CD4-positive, alpha-beta T cell treated with Interleukin-4 for 1 hour (primary cell): ENCODE measurements around the gene KCNIP3.
"Not testable (repeated sequence)": the region's sequence is repeated elsewhere in the genome, so short reads cannot be mapped to it uniquely, and the experiment has no call there.

Experiments used
- DNase-seq, 2 donors: peaks; one replicate each; pipeline ENCODE4 v3.0.0-alpha.2; 2020 to 2022

KCNIP3 gene

GRCh38 chr2:95348609-95349567, 51.7 kb downstream of the KCNIP3 start:
- DNase-seq: no peak

- peak in 1 of 2 donors; percentile 9 for DNase-seq
Measured at GRCh38 chr2:95349568-95350322, 52.6 kb downstream of the KCNIP3 start.

- peak in 1 of 2 donors; percentile 7 for DNase-seq
Measured at GRCh38 chr2:95350368-95350767, 53.2 kb downstream of the KCNIP3 start.

DNA sequence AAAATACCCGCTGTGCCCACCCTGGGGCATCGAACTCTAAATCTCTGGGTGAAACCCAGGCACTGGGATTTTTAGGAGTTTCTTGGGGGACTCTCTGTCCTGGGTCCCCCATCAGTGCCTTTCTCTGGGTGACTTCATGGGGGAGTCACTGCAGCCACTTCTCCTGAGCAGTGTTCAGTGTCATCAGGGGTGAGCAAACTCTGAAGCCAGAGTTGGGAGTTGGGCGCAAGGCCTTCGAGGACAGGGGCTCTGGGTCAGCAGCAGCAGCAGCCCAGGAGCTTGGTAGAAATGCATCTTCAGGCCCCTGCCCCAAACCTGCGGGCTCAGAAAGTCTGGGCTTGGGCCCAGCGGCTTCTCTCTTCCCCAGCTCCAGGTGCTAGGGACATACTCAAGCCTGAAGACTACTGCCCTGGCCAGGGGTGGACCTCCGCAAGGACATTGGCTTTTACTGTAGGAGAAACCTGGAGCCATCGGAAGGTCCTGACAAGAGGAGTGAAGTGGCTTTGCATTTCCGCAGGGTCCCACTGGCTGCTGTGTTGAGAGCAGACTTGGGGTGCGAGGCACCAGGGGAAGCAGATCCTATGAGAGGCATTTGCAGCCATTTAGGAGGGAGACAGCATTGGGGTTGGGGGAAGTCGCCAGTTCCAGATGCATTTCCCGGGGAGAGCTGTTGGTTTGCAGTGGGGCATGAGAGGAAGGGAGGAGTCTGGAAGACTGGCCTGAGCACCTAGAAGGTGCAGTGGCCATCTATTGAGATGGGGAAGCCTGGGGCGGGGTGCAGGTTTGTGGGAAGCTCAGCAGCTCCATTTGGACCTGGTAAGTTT, 53.8 kb downstream of the KCNIP3 start:
- DNase-seq: peak in 1 of 2 donors; percentile 10

GRCh38 chr2:95351598-95351915, 54.4 kb downstream of the KCNIP3 start:
- no peak for DNase-seq

DNA sequence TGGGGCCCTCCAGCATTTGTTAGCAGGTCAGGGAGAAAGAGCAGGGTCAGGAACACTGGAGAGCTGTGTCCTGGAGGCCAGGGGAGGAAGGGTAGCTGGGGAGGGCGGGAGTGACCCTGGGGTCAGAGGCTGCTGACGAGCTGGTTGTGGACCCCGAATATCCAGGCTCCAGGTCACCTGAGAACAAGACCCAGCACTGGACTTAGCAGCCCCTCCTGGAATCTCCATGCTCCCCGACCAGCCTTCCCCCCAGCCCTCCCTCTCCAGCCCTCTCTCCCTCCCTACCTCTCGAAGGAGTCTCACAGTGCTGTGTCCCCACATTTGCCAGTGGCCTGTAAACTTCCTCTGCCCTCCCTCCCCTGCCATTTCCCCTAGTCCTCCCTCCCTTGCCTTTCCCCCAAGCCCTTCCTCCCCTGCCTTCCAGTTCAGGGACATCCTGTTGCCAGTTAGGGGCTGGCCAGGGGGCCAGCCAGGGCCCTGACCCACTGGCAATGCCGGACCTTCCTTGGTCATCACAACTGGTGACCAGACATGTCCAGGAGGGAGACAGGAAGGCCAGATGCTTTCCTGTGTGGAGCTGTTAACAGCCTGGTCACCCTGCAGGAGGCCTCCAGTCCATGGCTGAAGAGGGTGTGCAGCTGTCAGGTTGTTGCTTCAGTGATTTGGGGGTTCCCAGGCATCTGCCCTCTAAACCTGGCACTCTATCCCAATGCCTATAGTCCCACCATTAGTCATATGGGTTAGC, 55.3 kb downstream of the KCNIP3 start:
- peak in 1 of 2 donors; percentile 10 for DNase-seq

- DNase-seq: peak in 1 of 2 donors; percentile 8
Measured at GRCh38 chr2:95353055-95353575, 56.0 kb downstream of the KCNIP3 start.

DNA sequence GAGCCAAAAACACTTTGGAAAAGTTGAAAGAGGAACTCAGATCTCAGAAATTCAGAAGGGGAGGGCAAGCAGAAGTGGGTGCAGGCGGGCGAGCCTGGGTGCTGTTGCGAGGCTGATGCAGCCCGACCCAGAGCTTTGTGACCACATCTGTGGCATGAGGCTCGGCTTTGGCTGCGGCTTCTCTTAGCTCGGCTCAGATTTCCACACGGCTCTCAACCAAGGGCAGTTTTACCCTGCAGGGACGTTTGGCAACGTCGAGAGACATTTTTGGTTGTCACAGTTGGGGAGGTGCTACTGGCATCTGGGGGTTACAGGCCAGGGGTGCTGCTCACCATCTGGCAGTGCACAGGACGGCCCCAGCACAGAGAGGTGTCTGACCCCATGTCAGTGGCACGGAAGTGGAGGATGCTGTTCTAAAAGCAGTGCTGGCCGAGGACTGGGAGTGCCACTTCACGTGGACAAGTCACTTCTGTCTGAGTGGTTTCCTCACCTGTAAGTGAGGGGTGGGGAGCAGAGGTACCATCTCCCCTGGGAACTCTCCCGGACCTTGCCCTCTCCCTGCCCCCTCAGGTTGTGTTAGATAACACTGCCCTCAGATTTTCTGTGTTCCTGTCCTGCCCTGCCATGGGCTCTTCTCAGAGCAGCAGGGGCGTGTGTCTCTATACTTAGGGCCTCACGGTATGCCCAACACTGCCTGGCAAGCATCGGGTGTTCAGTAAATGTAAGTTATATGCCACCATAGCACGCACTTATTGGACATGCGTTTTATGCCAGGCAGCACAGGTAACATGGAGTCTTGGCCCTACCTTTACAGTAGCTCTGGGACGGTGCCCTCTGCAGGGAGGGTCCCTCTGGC, 56.7 kb downstream of the KCNIP3 start:
- DNase-seq: peak in 1 of 2 donors; percentile 10

DNA sequence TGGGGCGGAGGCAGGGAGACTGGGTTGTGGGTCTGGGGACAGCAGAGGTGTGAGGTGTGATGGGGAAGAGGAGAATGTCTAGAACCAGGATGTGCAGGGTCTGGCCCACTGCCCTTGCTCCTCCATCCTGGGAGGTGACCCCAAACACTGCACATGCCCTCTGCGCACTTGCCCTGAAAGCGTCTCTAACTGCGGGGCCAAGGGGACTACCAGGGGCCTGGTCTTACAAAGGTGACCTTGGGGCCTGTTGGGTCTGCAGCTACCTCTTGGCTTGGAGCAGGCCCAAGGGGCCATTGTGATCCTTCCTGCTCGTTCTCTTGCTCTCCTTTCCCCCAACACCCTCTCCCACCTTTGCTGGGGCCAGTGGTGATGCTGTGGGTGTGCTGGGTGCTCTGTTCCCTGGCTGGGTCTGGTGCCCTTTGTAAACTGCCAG, 57.3 kb downstream of the KCNIP3 start:
- DNase-seq: no peak

DNA sequence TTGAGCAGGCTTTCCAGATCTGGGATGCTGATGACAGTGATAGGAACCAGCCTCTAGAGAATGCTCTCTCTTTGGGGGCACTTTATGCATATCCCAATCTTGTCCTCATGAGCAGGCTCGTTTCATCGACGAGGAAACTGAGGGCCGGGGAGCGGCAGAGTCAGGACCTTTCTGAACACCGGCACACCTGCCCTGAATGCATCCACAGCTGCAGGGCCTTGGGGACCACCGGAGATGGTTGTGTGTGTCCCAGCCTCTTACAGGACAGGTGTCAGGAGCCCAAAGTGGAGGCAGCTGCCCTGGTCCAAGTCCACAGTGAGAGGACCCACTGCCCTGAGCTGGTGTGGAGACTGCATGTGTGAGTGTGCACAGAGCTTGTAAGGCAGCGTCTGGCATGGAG, 57.8 kb downstream of the KCNIP3 start:
- DNase-seq: no peak

DNA sequence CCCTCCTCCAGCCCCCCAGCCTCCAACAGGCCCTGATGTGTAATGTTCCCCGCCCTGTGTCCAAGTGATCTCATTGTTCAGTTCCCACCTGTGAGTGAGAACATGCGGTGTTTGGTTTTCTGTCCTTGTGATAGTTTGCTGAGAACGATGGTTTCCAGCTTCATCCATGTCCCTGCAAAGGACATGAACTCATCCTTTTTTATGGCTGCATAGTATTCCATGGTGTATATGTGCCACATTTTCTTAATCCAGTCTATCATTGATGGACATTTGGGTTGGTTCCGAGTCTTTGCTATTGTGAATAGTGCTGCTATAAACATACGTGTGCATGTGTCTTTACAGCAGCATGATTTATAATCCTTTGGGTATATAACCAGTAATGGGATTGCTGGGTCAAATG, 58.3 kb downstream of the KCNIP3 start:
- not testable (repeated sequence) for DNase-seq

- no peak for DNase-seq
Measured at GRCh38 chr2:95356821-95357700, 59.9 kb downstream of the KCNIP3 start.

DNA sequence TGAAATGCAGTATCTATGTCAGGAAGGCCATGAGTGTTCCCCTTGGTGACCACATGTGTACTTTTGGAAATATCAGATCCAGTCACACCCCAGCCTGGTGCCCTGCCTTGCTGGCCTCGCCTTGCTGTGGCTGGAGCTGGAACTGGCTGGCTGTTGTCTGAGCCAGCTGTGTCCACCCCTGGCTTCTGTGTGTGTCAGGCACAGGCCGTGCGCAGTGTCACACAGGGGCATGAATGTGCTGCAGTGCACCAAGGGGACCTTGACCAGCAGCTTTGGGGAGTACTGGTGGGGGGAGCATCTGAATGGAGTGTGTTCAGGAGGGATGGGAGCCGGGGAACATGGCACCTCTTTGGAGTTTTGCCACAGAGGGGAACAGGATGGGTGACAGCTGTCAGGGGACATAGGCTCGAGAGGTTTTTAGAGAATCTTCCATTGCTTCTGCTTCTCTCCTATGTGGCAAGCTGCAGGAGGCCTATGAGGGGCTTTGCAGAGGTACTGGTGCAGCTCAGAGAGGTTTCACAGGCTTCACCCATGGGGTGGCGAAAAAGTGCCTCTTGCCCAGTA, 60.7 kb downstream of the KCNIP3 start:
- DNase-seq: peak in 1 of 2 donors; percentile 8

DNA sequence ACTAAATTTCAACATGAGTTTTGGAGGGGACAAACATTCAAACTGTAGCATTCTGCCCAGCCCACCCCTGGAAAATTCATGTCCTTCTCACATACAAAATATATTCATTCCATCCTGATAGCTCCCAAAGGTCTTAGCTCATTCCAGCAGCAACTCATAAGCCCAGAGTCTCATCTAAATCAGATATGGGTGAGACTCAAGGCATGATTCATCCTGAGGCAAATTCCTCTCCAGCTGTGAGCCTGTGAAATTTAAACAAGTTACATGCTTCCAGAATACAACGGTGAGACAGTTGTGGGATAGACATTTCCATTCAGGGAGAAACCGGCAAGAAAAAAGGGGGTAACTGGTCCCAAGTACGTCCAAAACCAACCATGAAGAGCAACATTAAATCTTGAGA, 61.9 kb downstream of the KCNIP3 start:
- DNase-seq: no peak

- DNase-seq: no peak
Measured at GRCh38 chr2:95359501-95359930, 62.4 kb downstream of the KCNIP3 start.

GRCh38 chr2:95361216-95361980, 64.3 kb downstream of the KCNIP3 start:
- DNase-seq: peak in 1 of 2 donors; percentile 3

- DNase-seq: peak in 1 of 2 donors; percentile 1
Measured at GRCh38 chr2:95362486-95362885, 65.3 kb downstream of the KCNIP3 start.

DNA sequence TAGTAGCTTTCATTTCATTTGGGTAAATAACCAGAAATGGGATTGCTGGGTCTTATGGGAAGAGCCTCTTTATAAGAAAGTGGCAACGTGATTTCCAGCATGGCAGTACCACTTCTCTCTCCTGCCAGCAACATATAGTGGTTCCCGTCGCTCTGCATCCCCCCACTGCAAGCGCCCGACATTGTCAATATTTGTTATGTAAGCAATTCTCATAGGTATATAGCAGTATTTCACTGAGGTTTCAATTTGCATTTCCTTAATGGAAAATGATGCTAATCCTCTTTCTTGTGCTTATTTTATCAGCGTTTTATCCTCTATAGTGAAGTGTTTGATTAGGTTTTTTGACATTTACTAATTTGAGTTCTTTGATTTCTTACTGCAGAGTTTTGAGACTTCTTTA, 69.4 kb downstream of the KCNIP3 start:
- DNase-seq: no peak
